ENCODE data around the gene TSPEAR. TPM values are rescaled to one million over a fixed set of nuclear protein-coding genes. Genes with fewer than 3 reads are reported as not detected.

The TSPEAR gene
- total RNA-seq, 1 experiment from 2014 or later, result not detected

DNA sequence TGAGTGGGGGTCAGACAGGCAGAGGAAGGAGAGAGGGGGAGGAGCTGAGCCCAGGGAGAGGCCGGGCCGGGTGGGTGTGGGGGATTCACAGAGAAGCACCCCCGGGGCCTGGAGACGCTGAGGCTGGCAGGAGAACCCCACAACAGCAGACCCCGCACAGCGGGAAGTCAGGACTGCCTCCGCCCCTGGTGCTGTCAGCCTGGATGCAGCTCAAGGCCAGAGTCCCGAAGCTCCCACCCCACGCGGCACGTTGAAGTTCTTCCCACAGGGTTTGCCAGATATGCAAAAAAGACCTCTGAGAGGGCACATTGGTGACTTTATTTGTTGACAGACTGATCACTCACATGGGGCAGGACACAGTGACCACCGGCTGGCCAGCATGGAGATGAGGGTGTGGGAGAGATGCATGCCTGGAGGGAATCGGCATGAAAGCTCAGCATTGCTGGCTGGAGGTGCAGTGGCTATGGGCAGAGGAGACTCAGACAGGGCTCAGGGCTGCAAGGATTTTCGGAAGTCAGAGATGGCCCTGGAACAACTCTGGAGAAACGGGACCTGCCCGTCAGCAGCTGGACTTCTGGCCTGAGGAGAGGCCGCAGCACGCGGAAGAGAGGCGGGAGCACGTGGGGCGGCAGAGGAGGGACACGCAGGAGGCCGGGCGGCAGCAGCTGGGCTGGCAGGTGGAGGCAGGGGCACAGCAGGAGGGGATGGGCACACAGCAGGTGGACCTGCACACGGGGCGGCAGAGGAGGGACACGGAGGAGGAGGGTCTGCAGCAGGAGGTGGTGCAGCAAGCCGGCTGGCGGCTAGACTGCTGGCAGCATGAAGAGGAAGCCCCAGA is 153.7 kb downstream of the TSPEAR start:
- H3K36me3 Mint-ChIP-seq (ENCODE audit: insufficient read depth, unreplicated experiment), result no peaks in the 10 kb centered on the region
- no peak for DNase-seq (ENCODE audit: unreplicated experiment)
- POLR2A ChIA-PET, result interaction anchor here (0.6 kb wide), 1 partner anchor 243 kb away, joined by 3 read pairs; no protein-coding TSS in a partner anchor
- intact Hi-C loops (cut with micrococcal nuclease), result no loop called here
- peaks cover 75% of the 10 kb centered on the region for H3K27me3 Mint-ChIP-seq (ENCODE audit: insufficient read depth, unreplicated experiment)
- BruUV-seq (replicated peaks), result no TSS peak
- H3K27ac Mint-ChIP-seq (ENCODE audit: low read depth, unreplicated experiment), result no peak overlapping the region
- TF ChIP-seq, protein P1, sequence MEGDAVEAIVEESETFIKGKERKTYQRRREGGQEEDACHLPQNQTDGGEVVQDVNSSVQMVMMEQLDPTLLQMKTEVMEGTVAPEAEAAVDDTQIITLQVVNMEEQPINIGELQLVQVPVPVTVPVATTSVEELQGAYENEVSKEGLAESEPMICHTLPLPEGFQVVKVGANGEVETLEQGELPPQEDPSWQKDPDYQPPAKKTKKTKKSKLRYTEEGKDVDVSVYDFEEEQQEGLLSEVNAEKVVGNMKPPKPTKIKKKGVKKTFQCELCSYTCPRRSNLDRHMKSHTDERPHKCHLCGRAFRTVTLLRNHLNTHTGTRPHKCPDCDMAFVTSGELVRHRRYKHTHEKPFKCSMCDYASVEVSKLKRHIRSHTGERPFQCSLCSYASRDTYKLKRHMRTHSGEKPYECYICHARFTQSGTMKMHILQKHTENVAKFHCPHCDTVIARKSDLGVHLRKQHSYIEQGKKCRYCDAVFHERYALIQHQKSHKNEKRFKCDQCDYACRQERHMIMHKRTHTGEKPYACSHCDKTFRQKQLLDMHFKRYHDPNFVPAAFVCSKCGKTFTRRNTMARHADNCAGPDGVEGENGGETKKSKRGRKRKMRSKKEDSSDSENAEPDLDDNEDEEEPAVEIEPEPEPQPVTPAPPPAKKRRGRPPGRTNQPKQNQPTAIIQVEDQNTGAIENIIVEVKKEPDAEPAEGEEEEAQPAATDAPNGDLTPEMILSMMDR (IDR thresholded peaks at IDR 0.05; ENCODE audit: unreplicated experiment), result no peak
- H3K9me3 Mint-ChIP-seq (ENCODE audit: unreplicated experiment), result peaks cover 11% of the 10 kb centered on the region
- no peak overlapping the region for H3K4me3 Mint-ChIP-seq (ENCODE audit: unreplicated experiment)
- H3K4me1 Mint-ChIP-seq (ENCODE audit: insufficient read depth, unreplicated experiment), result no peaks in the 10 kb centered on the region
- CTCF ChIA-PET, result no interaction called here

DNA sequence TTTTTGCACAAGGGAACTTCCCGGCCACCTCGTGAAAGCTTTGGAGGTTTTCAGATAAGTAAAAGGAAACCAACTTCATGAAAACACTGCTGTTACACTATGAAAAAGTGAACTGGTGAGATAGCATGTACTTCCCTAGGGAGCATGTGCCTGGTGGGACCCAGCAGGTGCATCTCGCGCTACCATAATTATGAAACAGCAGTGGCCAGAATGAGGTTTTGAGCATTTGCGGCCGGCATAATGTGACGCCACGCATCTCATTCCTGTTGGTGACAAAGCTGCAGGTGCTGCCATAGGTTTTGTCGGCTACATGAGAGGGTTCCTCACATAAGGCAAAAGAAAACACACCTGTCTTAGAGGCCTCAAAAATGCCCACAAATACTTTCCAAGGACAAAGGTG is 154.5 kb downstream of the TSPEAR start:
- H3K27me3 Mint-ChIP-seq (ENCODE audit: insufficient read depth, unreplicated experiment), result peaks cover 76% of the 10 kb centered on the region

GRCh38 chr21:44555200-44555875 is 156.0 kb downstream of the TSPEAR start:
- ChIA-PET POLR2A (no interaction called here), CTCF (no interaction called here)
- DNase-seq (ENCODE audit: unreplicated experiment), result no peak
- TF ChIP-seq, protein P1 (IDR thresholded peaks at IDR 0.05; ENCODE audit: unreplicated experiment), result no peak
- no TSS peak for BruUV-seq (replicated peaks)
- intact Hi-C loops (cut with micrococcal nuclease), result no loop called here
- Mint-ChIP-seq H3K27me3 (ENCODE audit: insufficient read depth, unreplicated experiment) (peaks cover 75% of the 10 kb centered on the region), H3K4me1 (ENCODE audit: insufficient read depth, unreplicated experiment) (peaks cover 8% of the 10 kb centered on the region), H3K9me3 (ENCODE audit: unreplicated experiment) (peaks cover 5% of the 10 kb centered on the region), H3K4me3 (ENCODE audit: unreplicated experiment) (no peak overlapping the region), H3K36me3 (ENCODE audit: insufficient read depth, unreplicated experiment) (no peaks in the 10 kb centered on the region), H3K27ac (ENCODE audit: low read depth, unreplicated experiment) (no peak overlapping the region)

More for the DNA sequence above, 154.5 kb downstream of the TSPEAR start:
- Mint-ChIP-seq H3K27ac (ENCODE audit: low read depth, unreplicated experiment) (no peak overlapping the region), H3K4me3 (ENCODE audit: unreplicated experiment) (no peak overlapping the region), H3K4me1 (ENCODE audit: insufficient read depth, unreplicated experiment) (no peaks in the 10 kb centered on the region), H3K9me3 (ENCODE audit: unreplicated experiment) (peaks cover 11% of the 10 kb centered on the region), H3K36me3 (ENCODE audit: insufficient read depth, unreplicated experiment) (no peaks in the 10 kb centered on the region)
- CTCF ChIA-PET, result interaction anchor here (0.7 kb wide), 1 partner anchor 24 kb away, joined by 3 read pairs; no protein-coding TSS in a partner anchor
- TF ChIP-seq, protein P1 (IDR thresholded peaks at IDR 0.05; ENCODE audit: unreplicated experiment), result no peak
- intact Hi-C loops (cut with micrococcal nuclease), result no loop called here
- no peak for DNase-seq (ENCODE audit: unreplicated experiment)
- POLR2A ChIA-PET, result interaction anchor here (0.6 kb wide), 1 partner anchor 244 kb away, joined by 3 read pairs; no protein-coding TSS in a partner anchor
- no TSS peak for BruUV-seq (replicated peaks)

DNA sequence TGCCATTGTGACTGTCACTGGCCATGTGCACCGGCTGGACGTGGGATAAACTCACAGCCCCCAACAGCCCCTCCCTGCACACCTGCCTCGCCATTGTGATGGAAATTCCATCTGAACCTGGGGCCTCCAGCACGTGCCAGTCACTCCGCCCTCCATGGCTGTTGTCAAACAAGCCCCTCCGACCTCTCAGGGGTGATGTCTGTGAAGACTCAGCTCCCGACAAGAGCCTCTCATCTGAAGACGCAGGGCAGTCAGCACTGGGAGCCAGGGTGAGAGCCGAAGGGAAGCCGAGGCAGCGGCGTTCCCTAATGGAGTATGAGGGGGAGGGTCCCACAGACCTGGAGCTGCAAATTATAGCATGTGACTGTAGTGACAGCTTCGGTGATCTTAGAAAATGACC is 158.7 kb downstream of the TSPEAR start:
- CTCF ChIA-PET, result interaction anchor here (0.7 kb wide), 1 partner anchor 43 kb away, joined by 4 read pairs; no protein-coding TSS in a partner anchor
- no peak overlapping the region for H3K27ac Mint-ChIP-seq (ENCODE audit: low read depth, unreplicated experiment)
- no peak overlapping the region for H3K4me3 Mint-ChIP-seq (ENCODE audit: unreplicated experiment)
- TF ChIP-seq, protein P1 (IDR thresholded peaks at IDR 0.05; ENCODE audit: unreplicated experiment), result no peak
- DNase-seq (ENCODE audit: unreplicated experiment), result no peak
- intact Hi-C loops (cut with micrococcal nuclease), result no loop called here
- POLR2A ChIA-PET, result no interaction called here
- BruUV-seq (replicated peaks), result no TSS peak
- peaks cover 15% of the 10 kb centered on the region for H3K4me1 Mint-ChIP-seq (ENCODE audit: insufficient read depth, unreplicated experiment)
- H3K9me3 Mint-ChIP-seq (ENCODE audit: unreplicated experiment), result peaks cover 8% of the 10 kb centered on the region
- H3K27me3 Mint-ChIP-seq (ENCODE audit: insufficient read depth, unreplicated experiment), result peaks cover 62% of the 10 kb centered on the region
- no peaks in the 10 kb centered on the region for H3K36me3 Mint-ChIP-seq (ENCODE audit: insufficient read depth, unreplicated experiment)
